Measurements from ENCODE around the gene TUT1. TPM values are rescaled to one million over a fixed set of nuclear protein-coding genes. Genes with fewer than 3 reads are reported as not detected.

TUT1 gene
- total RNA-seq, 1 experiment from 2014 or later = 26.0 TPM

- Mint-ChIP-seq H3K27ac (ENCODE audit: low read depth, unreplicated experiment) (no peak overlapping the region), H3K36me3 (ENCODE audit: insufficient read depth, unreplicated experiment) (peaks cover 56% of the 10 kb centered on the region), H3K4me1 (ENCODE audit: insufficient read depth, unreplicated experiment) (peaks cover 17% of the 10 kb centered on the region), H3K27me3 (ENCODE audit: insufficient read depth, unreplicated experiment) (no peaks in the 10 kb centered on the region), H3K9me3 (ENCODE audit: unreplicated experiment) (no peaks in the 10 kb centered on the region), H3K4me3 (ENCODE audit: unreplicated experiment) (no peak overlapping the region)
- DNase-seq (ENCODE audit: unreplicated experiment) = no peak
- no peak for TF ChIP-seq CTCF (IDR thresholded peaks at IDR 0.05; ENCODE audit: unreplicated experiment)
- intact Hi-C loops (cut with micrococcal nuclease) = no loop called here
- no TSS peak for BruUV-seq (replicated peaks)
- ChIA-PET CTCF (interaction anchor here (0.6 to 0.8 kb wide), 2 partner anchors 45 to 67 kb away, joined by 3 to 4 read pairs; partner anchors contain the start of gene LBHD1), POLR2A (interaction anchor here (2.9 kb wide), 1 partner anchor 14 kb away, joined by 11 read pairs; the partner anchor contains the start of gene TUT1)
Observed at GRCh38 chr11:62605467-62605866, 14.1 kb upstream of the TUT1 start.

- BruUV-seq (replicated peaks) = no TSS peak
- no peak for DNase-seq (ENCODE audit: unreplicated experiment)
- peaks cover 58% of the 10 kb centered on the region for H3K36me3 Mint-ChIP-seq (ENCODE audit: insufficient read depth, unreplicated experiment)
- H3K4me3 Mint-ChIP-seq (ENCODE audit: unreplicated experiment) = no peak overlapping the region
- H3K4me1 Mint-ChIP-seq (ENCODE audit: insufficient read depth, unreplicated experiment) = peaks cover 22% of the 10 kb centered on the region
- TF ChIP-seq CTCF (IDR thresholded peaks at IDR 0.05; ENCODE audit: unreplicated experiment) = no peak
- ChIA-PET POLR2A (interaction anchor here (1.4 to 2.9 kb wide), 2 partner anchors 13 to 52 kb away, joined by 3 to 11 read pairs; partner anchors contain the start of gene TUT1), CTCF (interaction anchor here (0.6 to 2.1 kb wide), 4 partner anchors 9 to 70 kb away, joined by 3 to 7 read pairs (median 3); partner anchors contain the start of gene ROM1)
- H3K27ac Mint-ChIP-seq (ENCODE audit: low read depth, unreplicated experiment) = no peak overlapping the region
- intact Hi-C loops (cut with micrococcal nuclease) = no loop called here
- no peaks in the 10 kb centered on the region for H3K27me3 Mint-ChIP-seq (ENCODE audit: insufficient read depth, unreplicated experiment)
- no peaks in the 10 kb centered on the region for H3K9me3 Mint-ChIP-seq (ENCODE audit: unreplicated experiment)
Observed at GRCh38 chr11:62604460-62605120, 13.3 kb upstream of the TUT1 start.

GRCh38 chr11:62603776-62604299 is 12.5 kb upstream of the TUT1 start:
- no TSS peak for BruUV-seq (replicated peaks)
- ChIA-PET CTCF (interaction anchor here (0.5 to 2.1 kb wide), 9 partner anchors 8 to 1747 kb away, joined by 3 to 7 read pairs (median 3); partner anchors contain the start of genes LBHD1 and ROM1), POLR2A (interaction anchor here (0.6 to 5.2 kb wide), 4 partner anchors 12 to 51 kb away, joined by 3 to 152 read pairs (median 8); partner anchors contain the start of gene TUT1)
- Mint-ChIP-seq H3K9me3 (ENCODE audit: unreplicated experiment) (no peaks in the 10 kb centered on the region), H3K36me3 (ENCODE audit: insufficient read depth, unreplicated experiment) (peaks cover 66% of the 10 kb centered on the region), H3K27me3 (ENCODE audit: insufficient read depth, unreplicated experiment) (no peaks in the 10 kb centered on the region), H3K27ac (ENCODE audit: low read depth, unreplicated experiment) (no peak overlapping the region), H3K4me3 (ENCODE audit: unreplicated experiment) (peak overlapping the region; percentile 28), H3K4me1 (ENCODE audit: insufficient read depth, unreplicated experiment) (peaks cover 30% of the 10 kb centered on the region)
- no peak for TF ChIP-seq CTCF (IDR thresholded peaks at IDR 0.05; ENCODE audit: unreplicated experiment)
- intact Hi-C loops (cut with micrococcal nuclease) = no loop called here
- no peak for DNase-seq (ENCODE audit: unreplicated experiment)

- H3K4me1 Mint-ChIP-seq (ENCODE audit: insufficient read depth, unreplicated experiment) = peaks cover 37% of the 10 kb centered on the region
- H3K36me3 Mint-ChIP-seq (ENCODE audit: insufficient read depth, unreplicated experiment) = peaks cover 70% of the 10 kb centered on the region
- TF ChIP-seq CTCF (IDR thresholded peaks at IDR 0.05; ENCODE audit: unreplicated experiment) = no peak
- intact Hi-C loops (cut with micrococcal nuclease) = no loop called here
- peak overlapping the region; percentile 28 for H3K4me3 Mint-ChIP-seq (ENCODE audit: unreplicated experiment)
- CTCF ChIA-PET = interaction anchor here (0.6 to 2.1 kb wide), 5 partner anchors 10 to 1748 kb away, joined by 3 to 7 read pairs (median 3); partner anchors contain the start of genes LBHD1 and ROM1
- H3K27ac Mint-ChIP-seq (ENCODE audit: low read depth, unreplicated experiment) = no peak overlapping the region
- POLR2A ChIA-PET = interaction anchor here (0.6 to 5.2 kb wide), 2 partner anchors 12 to 37 kb away, joined by 4 to 152 read pairs; partner anchors contain the start of gene TUT1
- no peak for DNase-seq (ENCODE audit: unreplicated experiment)
- no peaks in the 10 kb centered on the region for H3K9me3 Mint-ChIP-seq (ENCODE audit: unreplicated experiment)
- no TSS peak for BruUV-seq (replicated peaks)
- H3K27me3 Mint-ChIP-seq (ENCODE audit: insufficient read depth, unreplicated experiment) = no peaks in the 10 kb centered on the region
Observed at GRCh38 chr11:62603072-62603408, 11.7 kb upstream of the TUT1 start.

Data from MCF 10A (cell line).